Kidney epithelial cell (primary cell): ENCODE measurements around the gene CTNNBIP1. TPM values are rescaled to one million over a fixed set of nuclear protein-coding genes. Genes with fewer than 3 reads are reported as not detected.

Experiments used
- DNase-seq: peaks from one replicate; pipeline ENCODE4 v3.0.0-alpha.2; 2010; ENCODE audit warnings: low read depth
- H3K27me3 ChIP-seq: 2 replicates; pipeline ENCODE4 v1.6.0; 2011; ENCODE audit warnings: low read length; ENCODE audit not compliant: control insufficient read depth, insufficient read depth
- H3K36me3 ChIP-seq: 2 replicates; pipeline ENCODE4 v1.5.1; 2011; ENCODE audit warnings: low read length; ENCODE audit not compliant: control insufficient read depth, insufficient read depth
- H3K4me3 ChIP-seq: 2 replicates; pipeline ENCODE4 v1.5.1; 2011; ENCODE audit warnings: low read depth, mild to moderate bottlenecking, control low read depth, low read length
- total RNA-seq: library from RNA; depleted of rRNA; stranded (reverse); fragments of >200 nt; gene quantifications from 2 replicates; pipeline ENCODE4 v1.2.3, GENCODE V29; 2015
- TF ChIP-seq, protein P1 (sequence below): IDR thresholded peaks from 2 replicates; pipeline ENCODE4 v1.5.1; 2011; ENCODE audit warnings: mild to moderate bottlenecking, moderate library complexity, low read length, control low read depth, inconsistent platforms; ENCODE audit not compliant: insufficient read depth, poor library complexity, severe bottlenecking

The CTNNBIP1 gene
- total RNA-seq, 1 donor from 2014 or later, result 27.4 TPM

DNA sequence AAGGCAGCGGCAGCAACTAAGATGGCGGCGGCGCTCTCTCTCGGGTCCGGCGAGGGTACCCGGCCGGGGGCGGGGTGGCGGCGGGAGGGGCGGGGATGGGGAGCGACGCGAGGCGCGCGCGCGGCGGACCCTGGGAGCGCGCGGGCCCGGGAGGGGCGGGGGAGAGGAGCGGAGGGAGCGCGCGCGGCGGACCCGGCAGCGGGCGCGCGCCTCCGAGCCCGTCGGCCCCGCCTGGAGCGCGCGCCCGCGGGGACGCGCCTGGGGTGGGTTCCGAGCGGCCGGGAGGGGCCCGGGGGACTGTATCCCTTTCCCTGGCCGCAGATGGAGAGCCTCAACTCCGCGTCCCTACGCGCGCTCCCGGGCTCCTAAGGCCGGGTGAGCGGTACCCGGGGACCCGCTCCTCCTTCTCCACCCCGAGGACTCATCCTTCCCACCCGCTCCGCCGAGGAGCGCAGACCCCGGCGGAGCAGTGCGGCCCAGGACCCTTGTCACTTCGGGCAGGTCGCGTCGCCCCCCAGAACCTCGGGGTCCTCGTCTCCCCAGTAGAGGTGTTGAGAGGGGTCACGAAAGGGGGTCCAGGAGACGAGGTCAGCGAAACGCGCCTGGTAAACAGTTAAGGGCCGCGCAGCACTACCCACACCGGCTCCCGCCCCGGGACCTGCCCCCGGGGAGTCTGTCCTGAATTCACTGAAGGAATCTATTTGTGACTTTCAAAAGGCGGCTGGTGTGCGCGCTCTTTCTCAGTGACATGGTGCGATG lies 85.9 kb downstream of the CTNNBIP1 start, which contains the start of gene CLSTN1:
TSS of gene CLSTN1 (minus strand) at position 23 of the 759 bp plus-strand sequence. CDS start 232 bp downstream, outside the sequence.
- Histone ChIP-seq H3K27me3 (no peaks in the 10 kb centered on the region), H3K36me3 (no peaks in the 10 kb centered on the region), H3K4me3 (peak within 1 kb of the TSS; percentile 93)
- TF ChIP-seq, protein P1, sequence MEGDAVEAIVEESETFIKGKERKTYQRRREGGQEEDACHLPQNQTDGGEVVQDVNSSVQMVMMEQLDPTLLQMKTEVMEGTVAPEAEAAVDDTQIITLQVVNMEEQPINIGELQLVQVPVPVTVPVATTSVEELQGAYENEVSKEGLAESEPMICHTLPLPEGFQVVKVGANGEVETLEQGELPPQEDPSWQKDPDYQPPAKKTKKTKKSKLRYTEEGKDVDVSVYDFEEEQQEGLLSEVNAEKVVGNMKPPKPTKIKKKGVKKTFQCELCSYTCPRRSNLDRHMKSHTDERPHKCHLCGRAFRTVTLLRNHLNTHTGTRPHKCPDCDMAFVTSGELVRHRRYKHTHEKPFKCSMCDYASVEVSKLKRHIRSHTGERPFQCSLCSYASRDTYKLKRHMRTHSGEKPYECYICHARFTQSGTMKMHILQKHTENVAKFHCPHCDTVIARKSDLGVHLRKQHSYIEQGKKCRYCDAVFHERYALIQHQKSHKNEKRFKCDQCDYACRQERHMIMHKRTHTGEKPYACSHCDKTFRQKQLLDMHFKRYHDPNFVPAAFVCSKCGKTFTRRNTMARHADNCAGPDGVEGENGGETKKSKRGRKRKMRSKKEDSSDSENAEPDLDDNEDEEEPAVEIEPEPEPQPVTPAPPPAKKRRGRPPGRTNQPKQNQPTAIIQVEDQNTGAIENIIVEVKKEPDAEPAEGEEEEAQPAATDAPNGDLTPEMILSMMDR, result no peak
- DNase-seq, result no peak

DNA sequence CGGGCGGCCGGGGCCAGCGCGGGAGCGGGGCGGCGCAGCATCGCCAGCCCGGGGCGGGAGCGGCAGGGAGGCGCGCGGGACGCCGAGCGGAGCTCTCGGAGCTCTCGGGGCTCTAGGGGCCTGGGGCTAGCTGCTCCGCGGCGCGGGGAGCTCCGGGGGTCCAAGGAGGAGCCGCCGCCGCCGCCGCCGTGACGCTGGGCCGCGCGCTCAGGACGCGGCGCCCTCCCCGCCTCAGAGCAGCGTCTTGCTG lies 86.5 kb downstream of the CTNNBIP1 start:
- H3K36me3 ChIP-seq, result no peaks in the 10 kb centered on the region
- DNase-seq, result no peak
- H3K27me3 ChIP-seq, result no peaks in the 10 kb centered on the region
- peak overlapping the region; percentile 93 for H3K4me3 ChIP-seq
- TF ChIP-seq, protein P1, result no peak

DNA sequence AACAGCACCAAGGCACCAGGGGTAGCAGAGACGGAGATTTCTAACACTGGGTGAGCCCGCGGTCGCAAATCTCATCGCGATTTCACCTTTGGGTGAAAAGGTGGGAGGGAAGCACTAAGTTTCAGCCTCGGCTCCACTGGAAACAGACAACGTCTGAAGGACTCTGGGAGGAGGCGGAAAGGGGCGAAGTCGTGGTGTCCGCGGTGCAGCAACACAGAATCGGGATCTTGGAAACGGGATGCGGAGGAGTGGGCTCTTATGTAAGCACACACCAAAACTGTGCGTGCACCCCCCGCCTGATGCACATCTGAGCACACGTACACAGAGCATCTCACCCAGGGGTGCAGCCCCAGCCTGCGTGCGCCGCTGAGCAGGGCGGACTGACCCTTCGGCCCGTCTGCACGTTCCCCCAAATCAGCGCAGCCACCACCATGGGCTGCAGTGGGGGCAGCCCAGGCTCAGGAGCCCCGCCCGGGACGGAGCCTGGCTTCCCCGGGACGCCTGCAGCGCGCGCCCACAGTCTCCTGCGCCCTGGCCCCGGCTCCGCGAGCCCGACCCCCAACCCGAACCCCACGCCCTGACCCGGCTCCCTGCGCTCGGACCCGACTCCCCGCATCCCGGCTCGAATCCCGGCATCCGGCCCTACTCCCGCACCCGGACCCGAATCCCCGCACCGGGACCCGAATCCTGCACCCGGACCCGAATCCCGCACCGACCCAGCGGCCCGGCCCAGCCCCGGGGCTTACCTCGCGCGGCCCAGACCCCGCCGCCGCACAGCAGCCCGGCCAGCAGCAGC lies 87.0 kb downstream of the CTNNBIP1 start:
- TF ChIP-seq, protein P1, result no peak
- Histone ChIP-seq H3K4me3 (peak overlapping the region; percentile 93), H3K27me3 (no peaks in the 10 kb centered on the region), H3K36me3 (no peaks in the 10 kb centered on the region)
- no peak for DNase-seq

DNA sequence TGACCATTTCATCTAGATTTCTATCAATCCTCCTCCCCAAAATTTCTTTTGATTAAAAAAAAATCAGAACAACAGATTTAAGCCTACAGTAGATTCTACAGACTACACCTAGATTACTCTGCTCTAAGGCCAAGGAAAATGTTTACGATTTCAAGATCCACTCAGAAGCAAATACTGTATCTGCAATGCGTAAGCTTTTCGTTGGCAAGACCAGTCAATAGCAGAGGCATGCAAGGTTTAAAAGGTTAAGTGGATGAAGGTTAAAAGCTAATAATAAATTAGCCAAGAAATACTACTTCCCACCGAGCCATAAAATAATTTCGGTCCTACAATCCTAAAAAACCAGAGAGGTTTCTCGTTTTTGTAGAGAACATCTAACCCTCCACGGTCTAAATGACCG lies 87.6 kb downstream of the CTNNBIP1 start:
- no peaks in the 10 kb centered on the region for H3K36me3 ChIP-seq
- peak overlapping the region; percentile 93 for H3K4me3 ChIP-seq
- H3K27me3 ChIP-seq, result no peaks in the 10 kb centered on the region
- DNase-seq, result no peak
- TF ChIP-seq, protein P1, result no peak

DNA sequence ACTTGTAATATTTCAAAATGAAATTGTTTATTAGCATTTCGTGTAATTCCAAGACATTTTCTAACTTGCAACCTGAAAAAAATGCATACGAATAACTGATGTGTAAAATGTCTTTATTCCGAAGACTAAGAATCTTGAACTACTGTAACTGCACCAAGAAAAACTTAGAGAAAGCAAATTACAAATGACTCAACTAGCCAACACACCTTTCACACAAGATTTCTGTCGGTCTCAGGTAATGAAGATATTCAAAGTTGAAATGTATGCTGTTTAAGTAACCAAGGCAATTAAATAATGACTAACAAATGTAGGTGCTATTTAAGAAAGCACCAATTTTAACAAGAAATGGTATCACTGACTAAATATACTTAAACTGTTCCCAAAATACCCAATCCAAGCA lies 88.4 kb downstream of the CTNNBIP1 start:
- Histone ChIP-seq H3K4me3 (peak overlapping the region; percentile 93), H3K36me3 (no peaks in the 10 kb centered on the region), H3K27me3 (no peaks in the 10 kb centered on the region)
- TF ChIP-seq, protein P1, result no peak
- DNase-seq, result no peak

DNA sequence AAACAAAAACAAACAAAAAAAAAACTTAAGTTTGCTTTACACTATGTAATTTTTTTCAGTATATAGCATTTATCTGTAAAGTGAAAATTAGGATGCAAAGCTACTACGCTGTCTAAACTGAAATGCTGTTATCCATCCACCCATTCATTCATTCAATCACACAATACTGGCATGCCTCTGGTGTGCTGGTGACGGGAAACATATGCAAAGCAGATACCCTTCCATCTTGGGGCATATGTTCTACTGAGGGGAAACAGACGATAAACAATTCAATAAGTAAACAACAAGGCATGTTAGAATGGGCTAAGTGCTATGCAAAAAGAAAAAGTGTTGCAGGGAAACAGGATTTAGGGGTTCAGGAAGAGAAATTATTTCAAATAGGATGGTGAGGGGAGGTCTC lies 89.5 kb downstream of the CTNNBIP1 start:
- H3K4me3 ChIP-seq, result no peak overlapping the region
- H3K27me3 ChIP-seq, result no peaks in the 10 kb centered on the region
- DNase-seq, result no peak
- TF ChIP-seq, protein P1, result no peak
- no peaks in the 10 kb centered on the region for H3K36me3 ChIP-seq
